ENCODE data around the gene KRT6A.

KRT6A gene

DNA sequence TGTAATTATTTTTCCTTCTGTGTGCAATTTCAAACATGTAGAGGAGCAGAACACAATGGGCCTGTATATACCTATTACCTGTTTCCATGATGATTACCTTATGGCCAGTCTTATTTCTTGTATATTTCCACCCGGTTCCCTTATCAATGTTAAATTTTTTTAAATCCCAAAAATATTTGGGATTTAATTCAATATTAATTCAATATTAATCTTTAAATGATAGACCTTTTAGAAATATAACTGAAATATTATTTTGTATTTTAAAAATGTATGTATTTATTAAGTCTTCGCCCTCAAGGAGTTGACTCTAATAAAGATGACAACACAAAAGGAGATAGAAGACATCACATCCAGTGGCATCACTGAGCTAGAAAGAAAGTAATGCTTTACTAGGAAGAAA, 18.8 kb downstream of the KRT6A start:
- no peak overlapping the region for H3K27ac ChIP-seq (ENCODE audit: low read length)

DNA sequence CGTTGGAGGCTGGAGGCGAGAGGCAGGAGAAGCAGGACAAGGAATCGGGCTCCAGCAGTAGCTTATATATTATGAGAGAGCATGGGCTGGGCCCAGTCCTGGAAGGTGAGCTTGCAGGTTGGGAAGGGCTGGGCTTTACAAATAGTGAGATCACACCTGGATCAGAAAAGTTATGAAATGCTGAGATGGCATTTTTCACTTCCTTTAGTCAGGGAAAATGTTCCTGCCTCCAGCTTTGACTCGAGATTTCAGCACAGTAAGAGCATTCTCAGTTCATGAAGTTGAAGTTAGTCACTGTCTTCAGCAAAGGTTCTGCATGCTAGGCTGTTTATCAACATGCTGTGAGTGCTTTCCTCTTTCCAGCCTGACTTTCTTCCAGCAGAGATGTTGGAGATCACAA, 19.3 kb downstream of the KRT6A start, which contains the start of gene KRT6C:
TSS of gene KRT6C (minus strand) at position 38 of the 400 bp plus-strand sequence. CDS start 68 bp downstream, outside the sequence.
- Histone ChIP-seq H3K9me2 (replicated peaks; ENCODE audit: insufficient read depth, low read length) (no peaks in the 10 kb centered on the region), H3K36me3 (replicated peaks; ENCODE audit: insufficient read depth, low read length) (no peaks in the 10 kb centered on the region), H3K9ac (ENCODE audit: low read length) (no peak within 1 kb of the TSS), H3K27ac (ENCODE audit: low read length) (no peak within 1 kb of the TSS), H3K4me1 (ENCODE audit: low read length) (no peaks in the 10 kb centered on the region), H3K9me3 (replicated peaks; ENCODE audit: insufficient read depth, low read length) (no peaks in the 10 kb centered on the region), H3K4me3 (ENCODE audit: low read length) (no peak within 1 kb of the TSS), H4K20me1 (ENCODE audit: insufficient read depth, low read length) (no peaks in the 10 kb centered on the region), H3K79me2 (ENCODE audit: low read length) (no peaks in the 10 kb centered on the region), H3K4me2 (ENCODE audit: low read depth, low read length) (no peak within 1 kb of the TSS), H2AFZ (ENCODE audit: low read length) (no peak within 1 kb of the TSS), H3K27me3 (replicated peaks; ENCODE audit: insufficient read depth, low read length) (0 out of 2 replicates have a peak, but pooled peaks cover 3% of the 10 kb centered on the region), H3F3A (ENCODE audit: insufficient read depth, low read length) (no peaks in the 10 kb centered on the region)
- TF ChIP-seq, protein P1, sequence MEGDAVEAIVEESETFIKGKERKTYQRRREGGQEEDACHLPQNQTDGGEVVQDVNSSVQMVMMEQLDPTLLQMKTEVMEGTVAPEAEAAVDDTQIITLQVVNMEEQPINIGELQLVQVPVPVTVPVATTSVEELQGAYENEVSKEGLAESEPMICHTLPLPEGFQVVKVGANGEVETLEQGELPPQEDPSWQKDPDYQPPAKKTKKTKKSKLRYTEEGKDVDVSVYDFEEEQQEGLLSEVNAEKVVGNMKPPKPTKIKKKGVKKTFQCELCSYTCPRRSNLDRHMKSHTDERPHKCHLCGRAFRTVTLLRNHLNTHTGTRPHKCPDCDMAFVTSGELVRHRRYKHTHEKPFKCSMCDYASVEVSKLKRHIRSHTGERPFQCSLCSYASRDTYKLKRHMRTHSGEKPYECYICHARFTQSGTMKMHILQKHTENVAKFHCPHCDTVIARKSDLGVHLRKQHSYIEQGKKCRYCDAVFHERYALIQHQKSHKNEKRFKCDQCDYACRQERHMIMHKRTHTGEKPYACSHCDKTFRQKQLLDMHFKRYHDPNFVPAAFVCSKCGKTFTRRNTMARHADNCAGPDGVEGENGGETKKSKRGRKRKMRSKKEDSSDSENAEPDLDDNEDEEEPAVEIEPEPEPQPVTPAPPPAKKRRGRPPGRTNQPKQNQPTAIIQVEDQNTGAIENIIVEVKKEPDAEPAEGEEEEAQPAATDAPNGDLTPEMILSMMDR (IDR thresholded peaks at IDR 0.05; ENCODE audit: low read length) = no peak
- TF ChIP-seq EZH2 (optimal IDR thresholded peaks at IDR 0.05; ENCODE audit: low read depth, low read length) (no peak), EZH2phosphoT487 (IDR thresholded peaks at IDR 0.05; ENCODE audit: low read length) (no peak)
- no peak for DNase-seq

More for the DNA sequence above, 18.8 kb downstream of the KRT6A start:
- DNase-seq = no peak
- no peak overlapping the region for H3K4me3 ChIP-seq (ENCODE audit: low read length)
- H2AFZ ChIP-seq (ENCODE audit: low read length) = no peak overlapping the region
- H3K79me2 ChIP-seq (ENCODE audit: low read length) = no peaks in the 10 kb centered on the region
- H3K36me3 ChIP-seq (replicated peaks; ENCODE audit: insufficient read depth, low read length) = no peaks in the 10 kb centered on the region
- H3K4me2 ChIP-seq (ENCODE audit: low read depth, low read length) = no peak overlapping the region
- no peaks in the 10 kb centered on the region for H4K20me1 ChIP-seq (ENCODE audit: insufficient read depth, low read length)
- H3K4me1 ChIP-seq (ENCODE audit: low read length) = no peaks in the 10 kb centered on the region
- no peaks in the 10 kb centered on the region for H3K9me2 ChIP-seq (replicated peaks; ENCODE audit: insufficient read depth, low read length)
- H3F3A ChIP-seq (ENCODE audit: insufficient read depth, low read length) = no peaks in the 10 kb centered on the region
- no peaks in the 10 kb centered on the region for H3K9me3 ChIP-seq (replicated peaks; ENCODE audit: insufficient read depth, low read length)
- TF ChIP-seq EZH2phosphoT487 (IDR thresholded peaks at IDR 0.05; ENCODE audit: low read length) (no peak), EZH2 (optimal IDR thresholded peaks at IDR 0.05; ENCODE audit: low read depth, low read length) (no peak)
- TF ChIP-seq, protein P1 (IDR thresholded peaks at IDR 0.05; ENCODE audit: low read length) = no peak
- H3K9ac ChIP-seq (ENCODE audit: low read length) = no peak overlapping the region
- 0 out of 2 replicates have a peak, but pooled peaks cover 3% of the 10 kb centered on the region for H3K27me3 ChIP-seq (replicated peaks; ENCODE audit: insufficient read depth, low read length)

DNA sequence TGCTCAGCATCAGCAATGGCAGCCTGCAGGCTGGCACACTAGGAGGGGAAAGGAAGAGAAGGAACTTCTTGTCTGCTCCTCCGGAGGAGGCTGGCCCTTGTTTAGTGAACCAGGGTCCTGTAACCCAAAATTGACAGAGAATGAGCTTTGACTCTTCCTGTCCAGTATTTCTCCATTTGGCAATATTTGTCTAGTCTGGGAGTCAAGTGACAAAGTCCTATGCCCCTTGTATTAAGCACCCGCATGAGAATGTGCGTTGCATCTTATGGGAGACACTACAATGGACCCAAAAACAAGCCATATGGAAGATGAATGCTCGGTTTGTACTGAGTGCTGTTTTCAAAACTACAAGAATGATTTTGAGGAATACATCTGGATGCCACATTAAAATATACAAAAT, 23.2 kb downstream of the KRT6A start:
- DNase-seq = no peak
- H3K36me3 ChIP-seq (replicated peaks; ENCODE audit: insufficient read depth, low read length) = no peaks in the 10 kb centered on the region
- H3K9me3 ChIP-seq (replicated peaks; ENCODE audit: insufficient read depth, low read length) = no peaks in the 10 kb centered on the region
- no peak overlapping the region for H2AFZ ChIP-seq (ENCODE audit: low read length)
- no peaks in the 10 kb centered on the region for H3K9me2 ChIP-seq (replicated peaks; ENCODE audit: insufficient read depth, low read length)
- H3K9ac ChIP-seq (ENCODE audit: low read length) = no peak overlapping the region
- H3K4me2 ChIP-seq (ENCODE audit: low read depth, low read length) = no peak overlapping the region
- TF ChIP-seq, protein P1 (IDR thresholded peaks at IDR 0.05; ENCODE audit: low read length) = no peak
- TF ChIP-seq EZH2phosphoT487 (IDR thresholded peaks at IDR 0.05; ENCODE audit: low read length) (no peak), EZH2 (optimal IDR thresholded peaks at IDR 0.05; ENCODE audit: low read depth, low read length) (no peak)
- H3K79me2 ChIP-seq (ENCODE audit: low read length) = no peaks in the 10 kb centered on the region
- H3K4me1 ChIP-seq (ENCODE audit: low read length) = no peaks in the 10 kb centered on the region
- peaks cover 3% of the 10 kb centered on the region; the same call in 1 of the 2 replicates for H3K27me3 ChIP-seq (replicated peaks; ENCODE audit: insufficient read depth, low read length)
- H4K20me1 ChIP-seq (ENCODE audit: insufficient read depth, low read length) = no peaks in the 10 kb centered on the region
- no peak overlapping the region for H3K27ac ChIP-seq (ENCODE audit: low read length)
- H3F3A ChIP-seq (ENCODE audit: insufficient read depth, low read length) = no peaks in the 10 kb centered on the region
- H3K4me3 ChIP-seq (ENCODE audit: low read length) = no peak overlapping the region

All from MM.1S (cell line).